ENCODE measurements around the gene ADAMTS16. TPM values are rescaled to one million over a fixed set of nuclear protein-coding genes. Genes with fewer than 3 reads are reported as not detected.

The ADAMTS16 gene
- total RNA-seq, 6 experiments from 2014 or later: 0.26 to 0.70 (median 0.50) TPM; not detected in 1

- Mint-ChIP-seq H3K9me3 (peaks cover 14% of the 10 kb centered on the region), H3K36me3 (ENCODE audit: low read depth) (no peaks in the 10 kb centered on the region), H3K27ac (no peak overlapping the region), H3K27me3 (ENCODE audit: insufficient read depth) (peaks cover 10% of the 10 kb centered on the region; the same call in 1 of the 2 replicates), H3K4me1 (ENCODE audit: low read depth) (peaks cover 14% of the 10 kb centered on the region), H3K4me3 (no peak overlapping the region)
- DNase-seq: no peak
- TF ChIP-seq, protein P1, sequence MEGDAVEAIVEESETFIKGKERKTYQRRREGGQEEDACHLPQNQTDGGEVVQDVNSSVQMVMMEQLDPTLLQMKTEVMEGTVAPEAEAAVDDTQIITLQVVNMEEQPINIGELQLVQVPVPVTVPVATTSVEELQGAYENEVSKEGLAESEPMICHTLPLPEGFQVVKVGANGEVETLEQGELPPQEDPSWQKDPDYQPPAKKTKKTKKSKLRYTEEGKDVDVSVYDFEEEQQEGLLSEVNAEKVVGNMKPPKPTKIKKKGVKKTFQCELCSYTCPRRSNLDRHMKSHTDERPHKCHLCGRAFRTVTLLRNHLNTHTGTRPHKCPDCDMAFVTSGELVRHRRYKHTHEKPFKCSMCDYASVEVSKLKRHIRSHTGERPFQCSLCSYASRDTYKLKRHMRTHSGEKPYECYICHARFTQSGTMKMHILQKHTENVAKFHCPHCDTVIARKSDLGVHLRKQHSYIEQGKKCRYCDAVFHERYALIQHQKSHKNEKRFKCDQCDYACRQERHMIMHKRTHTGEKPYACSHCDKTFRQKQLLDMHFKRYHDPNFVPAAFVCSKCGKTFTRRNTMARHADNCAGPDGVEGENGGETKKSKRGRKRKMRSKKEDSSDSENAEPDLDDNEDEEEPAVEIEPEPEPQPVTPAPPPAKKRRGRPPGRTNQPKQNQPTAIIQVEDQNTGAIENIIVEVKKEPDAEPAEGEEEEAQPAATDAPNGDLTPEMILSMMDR (IDR thresholded peaks at IDR 0.05): no peak
Measured at GRCh38 chr5:5304361-5305020, 164.4 kb downstream of the ADAMTS16 start.

DNA sequence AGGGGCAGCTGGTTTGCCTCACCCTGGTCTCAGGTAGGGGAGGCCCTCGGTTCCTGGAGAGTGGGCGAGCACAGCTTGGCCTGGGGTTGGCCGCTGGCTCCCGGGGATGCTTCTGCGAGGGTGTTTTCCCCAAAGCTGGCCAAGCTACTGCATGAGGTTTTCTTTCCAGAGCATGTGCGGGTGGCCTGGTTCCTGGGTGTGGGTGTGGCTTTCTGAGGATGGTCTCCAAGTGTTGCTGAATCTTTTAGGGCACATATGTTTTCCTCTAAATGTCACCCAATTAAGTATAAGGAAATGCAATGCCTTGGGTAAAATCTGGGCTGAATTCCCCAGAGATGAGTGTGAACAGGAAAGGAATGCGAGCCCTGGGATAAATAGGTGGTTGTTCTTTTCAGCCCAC is 166.6 kb downstream of the ADAMTS16 start:
- Mint-ChIP-seq H3K36me3 (ENCODE audit: low read depth) (no peaks in the 10 kb centered on the region), H3K4me3 (no peak overlapping the region), H3K27ac (no peak overlapping the region), H3K4me1 (ENCODE audit: low read depth) (peaks cover 14% of the 10 kb centered on the region), H3K9me3 (peaks cover 14% of the 10 kb centered on the region), H3K27me3 (ENCODE audit: insufficient read depth) (peaks cover 8% of the 10 kb centered on the region)
- DNase-seq: peak; percentile 37
- TF ChIP-seq, protein P1 (IDR thresholded peaks at IDR 0.05): no peak

DNA sequence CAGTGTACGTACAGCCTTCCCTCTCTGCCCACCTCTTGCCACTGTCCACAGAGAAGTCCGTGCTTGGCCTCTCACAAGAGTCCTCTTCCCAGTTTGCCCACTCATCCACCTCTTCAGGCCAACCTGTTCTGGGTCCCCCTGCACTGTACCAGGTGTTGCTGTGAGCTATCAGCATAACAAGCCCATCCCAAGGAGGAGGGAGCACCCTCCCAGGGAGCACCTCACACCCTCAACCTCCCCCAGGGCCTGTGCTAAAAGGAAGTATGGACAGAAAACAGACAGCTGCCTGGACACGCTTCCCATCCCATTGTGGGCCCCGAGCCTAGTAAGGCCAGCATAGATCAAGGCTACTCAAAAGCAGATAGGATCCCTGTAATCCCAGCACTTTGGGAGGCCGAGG is 168.2 kb downstream of the ADAMTS16 start:
- H3K4me1 Mint-ChIP-seq (ENCODE audit: low read depth): peaks cover 21% of the 10 kb centered on the region
- H3K27me3 Mint-ChIP-seq (ENCODE audit: insufficient read depth): peaks cover 9% of the 10 kb centered on the region
- no peak for DNase-seq
- H3K36me3 Mint-ChIP-seq (ENCODE audit: low read depth): no peaks in the 10 kb centered on the region
- H3K9me3 Mint-ChIP-seq: peaks cover 8% of the 10 kb centered on the region
- no peak overlapping the region for H3K4me3 Mint-ChIP-seq
- no peak overlapping the region for H3K27ac Mint-ChIP-seq
- TF ChIP-seq, protein P1 (IDR thresholded peaks at IDR 0.05): no peak

- Mint-ChIP-seq H3K27ac (no peak overlapping the region), H3K4me3 (no peak overlapping the region), H3K9me3 (peaks cover 8% of the 10 kb centered on the region), H3K27me3 (ENCODE audit: insufficient read depth) (peaks cover 6% of the 10 kb centered on the region), H3K4me1 (ENCODE audit: low read depth) (peaks cover 21% of the 10 kb centered on the region), H3K36me3 (ENCODE audit: low read depth) (no peaks in the 10 kb centered on the region)
- TF ChIP-seq, protein P1 (IDR thresholded peaks at IDR 0.05): no peak
- no peak for DNase-seq
Measured at GRCh38 chr5:5309645-5310044, 169.5 kb downstream of the ADAMTS16 start.

- peaks cover 19% of the 10 kb centered on the region; the same call in 1 of the 2 replicates for H3K4me1 Mint-ChIP-seq (ENCODE audit: low read depth)
Measured at GRCh38 chr5:5313101-5313635, 173.0 kb downstream of the ADAMTS16 start.

More at GRCh38 chr5:5313101-5313635, 173.0 kb downstream of the ADAMTS16 start:
- TF ChIP-seq, protein P1 (IDR thresholded peaks at IDR 0.05): no peak
- Mint-ChIP-seq H3K27ac (no peak overlapping the region), H3K9me3 (peaks cover 3% of the 10 kb centered on the region; the same call in 1 of the 2 replicates), H3K36me3 (ENCODE audit: low read depth) (no peaks in the 10 kb centered on the region), H3K27me3 (ENCODE audit: insufficient read depth) (peaks cover 4% of the 10 kb centered on the region), H3K4me3 (no peak overlapping the region)
- peak; percentile 3 for DNase-seq
